Rectal smooth muscle tissue (tissue), 1 donor: ENCODE data around the gene PERP.
"Not testable (repeated sequence)": the region's sequence is repeated elsewhere in the genome, so short reads cannot be mapped to it uniquely, and the experiment has no call there.

Experiments
- H3K27ac ChIP-seq: one replicate; pipeline ENCODE4 v1.7.0; 2013; ENCODE audit warnings: low read depth, low read length, inconsistent platforms
- H3K27me3 ChIP-seq: one replicate; pipeline ENCODE4 v1.7.0; 2013; ENCODE audit warnings: low read length; ENCODE audit not compliant: control insufficient read depth, insufficient read depth
- H3K36me3 ChIP-seq: one replicate; pipeline ENCODE4 v1.7.0; 2013; ENCODE audit warnings: low read length; ENCODE audit not compliant: control insufficient read depth, insufficient read depth
- H3K4me1 ChIP-seq: one replicate; pipeline ENCODE4 v1.7.0; 2013; ENCODE audit warnings: low read length; ENCODE audit not compliant: control insufficient read depth, insufficient read depth
- H3K4me3 ChIP-seq: one replicate; pipeline ENCODE4 v1.7.0; 2013; ENCODE audit warnings: low read length
- H3K9ac ChIP-seq: one replicate; pipeline ENCODE4 v1.7.0; 2013; ENCODE audit warnings: low read length

Gene PERP

DNA sequence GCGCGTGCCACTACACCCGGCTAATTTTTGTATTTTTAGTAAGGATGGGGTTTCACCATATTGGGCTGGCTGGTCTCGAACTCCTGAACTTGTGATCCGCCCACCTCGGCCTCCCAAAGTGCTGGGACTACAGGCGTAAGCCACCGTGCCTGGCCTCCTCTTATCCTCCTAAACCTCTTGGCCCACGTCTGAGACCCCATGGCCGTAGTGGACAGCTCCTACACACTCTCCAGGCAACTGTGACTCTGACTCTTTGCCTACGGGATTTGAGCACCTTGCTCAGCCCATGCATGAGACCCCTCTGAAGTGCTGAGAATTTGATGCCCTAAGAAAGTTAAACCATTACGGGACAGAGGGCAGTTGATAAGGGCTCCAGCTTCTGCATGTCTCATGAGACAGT lies 25.0 kb downstream of the PERP start:
- H3K4me1 ChIP-seq: no peaks in the 10 kb centered on the region
- no peak overlapping the region for H3K4me3 ChIP-seq
- no peak overlapping the region for H3K9ac ChIP-seq
- H3K27ac ChIP-seq: no peak overlapping the region
- no peaks in the 10 kb centered on the region for H3K27me3 ChIP-seq
- no peaks in the 10 kb centered on the region for H3K36me3 ChIP-seq

DNA sequence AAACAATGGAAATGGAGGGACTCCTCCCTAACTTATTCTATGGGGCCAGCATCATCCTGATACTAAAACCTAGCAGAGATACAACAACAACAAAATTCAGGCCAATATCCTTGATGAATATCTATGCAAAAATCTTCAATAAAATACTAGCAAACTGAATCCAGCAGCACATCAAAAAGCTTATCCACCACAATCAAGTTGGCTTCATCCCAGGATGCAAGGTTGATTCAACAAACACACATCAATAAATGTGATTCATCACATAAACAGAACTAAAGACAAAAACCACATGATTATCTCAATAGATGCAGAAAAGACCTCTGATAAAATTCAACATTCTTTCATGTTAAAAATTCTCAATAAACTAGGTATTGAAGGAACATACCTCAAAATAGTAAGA lies 27.7 kb downstream of the PERP start:
- not testable (repeated sequence) for H3K9ac ChIP-seq, H3K4me1 ChIP-seq, H3K27me3 ChIP-seq, H3K36me3 ChIP-seq, H3K4me3 ChIP-seq, H3K27ac ChIP-seq

DNA sequence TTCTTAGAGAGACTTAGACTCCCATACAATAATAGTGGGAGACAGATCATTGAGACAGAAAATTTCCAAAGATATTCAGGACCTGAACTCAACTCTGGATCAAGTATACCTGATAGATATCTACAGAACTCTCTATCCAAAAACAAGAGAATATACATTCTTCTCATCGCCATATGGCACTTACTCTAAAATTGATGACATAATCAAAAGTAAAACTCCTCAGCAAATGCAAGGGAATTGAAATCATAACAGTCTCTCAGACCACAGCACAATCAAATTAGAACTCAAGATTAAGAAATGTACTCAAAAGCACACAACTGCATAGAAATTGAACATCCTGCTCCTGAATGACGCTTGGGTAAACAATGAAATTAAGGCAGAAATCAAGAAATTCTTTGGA lies 28.7 kb downstream of the PERP start:
- Histone ChIP-seq H3K27me3 (no peaks in the 10 kb centered on the region), H3K27ac (no peak overlapping the region), H3K4me3 (no peak overlapping the region), H3K9ac (no peak overlapping the region), H3K4me1 (no peaks in the 10 kb centered on the region), H3K36me3 (no peaks in the 10 kb centered on the region)

DNA sequence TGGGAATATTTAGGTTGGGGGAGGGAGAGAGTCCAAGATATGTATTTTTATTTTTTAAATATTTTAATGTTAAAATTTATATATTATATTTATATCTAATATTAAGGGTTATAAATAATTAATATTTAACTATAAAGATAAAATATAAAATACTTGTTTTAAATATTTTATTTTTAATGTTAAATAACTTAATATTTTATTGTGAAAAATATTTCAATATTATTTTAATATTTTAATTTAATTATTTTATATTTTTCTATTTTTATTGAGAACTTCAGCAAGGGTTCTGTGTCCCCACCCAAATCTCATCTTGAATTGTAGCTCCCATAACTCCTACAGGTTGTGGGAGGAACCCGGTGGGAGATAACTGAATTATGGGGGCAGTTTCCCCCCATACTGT lies 34.0 kb downstream of the PERP start:
- H3K9ac ChIP-seq: no peak overlapping the region
- no peaks in the 10 kb centered on the region for H3K27me3 ChIP-seq
- H3K36me3 ChIP-seq: no peaks in the 10 kb centered on the region
- no peak overlapping the region for H3K27ac ChIP-seq
- no peak overlapping the region for H3K4me3 ChIP-seq
- no peaks in the 10 kb centered on the region for H3K4me1 ChIP-seq

DNA sequence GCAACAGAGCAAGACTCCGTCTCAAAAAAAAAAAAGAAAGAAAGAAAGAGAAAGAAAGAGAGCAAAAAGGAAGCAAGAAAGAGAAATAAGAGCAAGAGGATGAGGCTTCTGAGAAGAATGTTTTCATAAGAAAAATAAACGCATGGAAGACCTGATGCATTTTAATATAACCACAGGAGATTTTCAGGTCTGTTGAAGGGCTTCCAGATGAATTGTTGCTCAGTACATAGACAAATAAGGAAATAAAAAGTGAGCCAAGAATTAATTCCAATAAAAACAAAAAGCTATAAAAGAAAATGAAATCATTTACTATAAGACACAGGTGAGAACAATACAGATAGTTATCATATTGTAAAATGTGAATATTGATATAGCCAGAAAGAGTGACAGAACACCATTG lies 43.5 kb downstream of the PERP start:
- H3K36me3 ChIP-seq: no peaks in the 10 kb centered on the region
- no peak overlapping the region for H3K4me3 ChIP-seq
- no peak overlapping the region for H3K27ac ChIP-seq
- no peaks in the 10 kb centered on the region for H3K27me3 ChIP-seq
- H3K4me1 ChIP-seq: no peaks in the 10 kb centered on the region
- H3K9ac ChIP-seq: no peak overlapping the region

DNA sequence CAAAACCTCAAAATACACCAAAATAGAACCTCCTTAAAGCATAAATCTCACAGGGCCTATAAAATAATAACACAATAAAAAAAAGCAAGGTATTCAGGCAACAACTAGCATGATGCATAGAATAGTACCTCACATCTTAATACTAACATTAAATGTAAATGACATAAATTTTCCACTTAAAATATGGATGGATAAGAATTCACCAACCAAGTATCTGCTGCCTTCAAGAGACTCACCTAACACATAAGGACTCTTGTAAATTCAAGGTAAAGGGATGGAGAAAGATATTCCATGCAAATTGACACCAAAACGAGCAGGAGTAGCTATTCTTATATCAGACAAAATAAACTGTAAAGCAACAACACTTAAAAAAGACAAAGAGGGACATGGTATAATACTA lies 52.2 kb downstream of the PERP start:
- Histone ChIP-seq H3K27ac (no peak overlapping the region), H3K27me3 (no peaks in the 10 kb centered on the region), H3K4me1 (no peaks in the 10 kb centered on the region), H3K36me3 (no peaks in the 10 kb centered on the region), H3K9ac (no peak overlapping the region), H3K4me3 (no peak overlapping the region)

DNA sequence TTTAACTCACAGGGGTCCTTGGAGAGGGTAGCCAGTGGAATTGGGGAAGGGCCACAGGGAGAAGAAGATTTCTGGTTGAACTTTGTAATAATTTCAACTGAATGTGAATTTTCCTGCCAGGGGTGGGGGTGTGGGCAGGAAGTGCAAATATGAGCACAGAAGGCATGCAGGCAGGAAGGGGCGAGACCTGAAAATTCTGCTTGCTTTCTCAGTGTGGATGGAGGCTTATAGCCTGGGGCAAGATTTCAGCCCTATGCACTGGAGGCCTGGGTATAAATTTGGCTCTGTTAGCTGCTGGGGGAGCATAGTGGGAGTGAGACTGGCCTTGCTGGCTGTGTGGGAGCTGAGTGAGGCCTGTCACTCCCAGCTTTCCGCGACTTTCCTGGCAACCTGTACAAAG lies 54.4 kb downstream of the PERP start:
- Histone ChIP-seq H3K36me3 (no peaks in the 10 kb centered on the region), H3K4me3 (no peak overlapping the region), H3K4me1 (no peaks in the 10 kb centered on the region), H3K27me3 (no peaks in the 10 kb centered on the region), H3K9ac (no peak overlapping the region), H3K27ac (no peak overlapping the region)

GRCh38 chr6:138044972-138045371 lies 62.2 kb downstream of the PERP start:
- Histone ChIP-seq H3K27ac (no peak overlapping the region), H3K4me3 (no peak overlapping the region), H3K27me3 (no peaks in the 10 kb centered on the region), H3K9ac (no peak overlapping the region), H3K4me1 (no peaks in the 10 kb centered on the region), H3K36me3 (no peaks in the 10 kb centered on the region)

DNA sequence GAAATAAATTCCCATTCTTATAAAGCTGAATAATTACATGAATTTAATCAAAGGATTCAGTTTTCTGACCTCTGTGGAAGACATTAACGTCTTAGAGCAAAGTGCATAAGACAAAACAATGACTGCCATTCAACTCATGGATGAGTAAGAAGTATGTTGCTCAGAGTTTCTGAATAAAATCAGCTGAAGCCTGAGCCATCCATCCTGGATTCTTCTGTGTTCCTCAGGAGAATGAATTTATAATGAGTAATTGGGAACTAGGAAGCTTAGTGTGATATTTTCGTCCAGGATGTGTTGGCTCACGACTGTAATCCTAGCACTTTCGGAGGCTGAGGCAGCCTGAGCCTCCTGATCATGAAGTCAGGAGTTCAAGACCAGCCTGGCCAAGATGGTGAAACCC lies 62.8 kb downstream of the PERP start:
- Histone ChIP-seq H3K36me3 (no peaks in the 10 kb centered on the region), H3K4me1 (no peaks in the 10 kb centered on the region), H3K9ac (no peak overlapping the region), H3K27me3 (no peaks in the 10 kb centered on the region), H3K27ac (no peak overlapping the region), H3K4me3 (no peak overlapping the region)
